Fibroblast of upper back skin (primary cell): Measurements from ENCODE around the gene ALDH1A2.
"Not testable (repeated sequence)": the region's sequence is repeated elsewhere in the genome, so short reads cannot be mapped to it uniquely, and the experiment has no call there.

Experiments
- DNase-seq: peaks from one replicate; pipeline ENCODE4 v3.0.0-alpha.2; 2013

The ALDH1A2 gene

GRCh38 chr15:58065445-58066041, at the start of gene ALDH1A2:
Gene ALDH1A2, minus strand, starts transcription at chr15:58065711. Its CDS starts 61 bp downstream, at chr15:58065650.
- no peak for DNase-seq

GRCh38 chr15:58114812-58115211, 49.3 kb upstream of the ALDH1A2 start:
- DNase-seq: no peak

- DNase-seq: no peak
Measured at GRCh38 chr15:58114388-58114787, 48.9 kb upstream of the ALDH1A2 start.

GRCh38 chr15:58113358-58113757, 47.8 kb upstream of the ALDH1A2 start:
- peak; percentile 25 for DNase-seq

GRCh38 chr15:58111718-58112104, 46.2 kb upstream of the ALDH1A2 start:
- no peak for DNase-seq

- DNase-seq: no peak
Measured at GRCh38 chr15:58110999-58111717, 45.6 kb upstream of the ALDH1A2 start.

- DNase-seq: no peak
Measured at GRCh38 chr15:58109419-58109818, 43.9 kb upstream of the ALDH1A2 start.

GRCh38 chr15:58108117-58108516, 42.6 kb upstream of the ALDH1A2 start:
- no peak for DNase-seq

GRCh38 chr15:58103482-58103881, 38.0 kb upstream of the ALDH1A2 start:
- no peak for DNase-seq

- DNase-seq: no peak
Measured at GRCh38 chr15:58096529-58097084, 31.1 kb upstream of the ALDH1A2 start.

GRCh38 chr15:58095415-58095814, 29.9 kb upstream of the ALDH1A2 start:
- no peak for DNase-seq

GRCh38 chr15:58087871-58088270, 22.4 kb upstream of the ALDH1A2 start:
- no peak for DNase-seq

- peak; percentile 32 for DNase-seq
Measured at GRCh38 chr15:58086491-58086890, 21.0 kb upstream of the ALDH1A2 start.

GRCh38 chr15:58083526-58083925, 18.0 kb upstream of the ALDH1A2 start:
- DNase-seq: no peak

- DNase-seq: no peak
Measured at GRCh38 chr15:58081891-58082290, 16.4 kb upstream of the ALDH1A2 start.

GRCh38 chr15:58081456-58081855, 15.9 kb upstream of the ALDH1A2 start:
- DNase-seq: peak; percentile 10

GRCh38 chr15:58080959-58081358, 15.4 kb upstream of the ALDH1A2 start:
- not testable (repeated sequence) for DNase-seq

GRCh38 chr15:58080398-58080797, 14.9 kb upstream of the ALDH1A2 start:
- DNase-seq: no peak

GRCh38 chr15:58078591-58078990, 13.1 kb upstream of the ALDH1A2 start:
- DNase-seq: no peak

GRCh38 chr15:58077427-58077826, 11.9 kb upstream of the ALDH1A2 start:
- DNase-seq: no peak

GRCh38 chr15:58074452-58074851, 8.9 kb upstream of the ALDH1A2 start:
- DNase-seq: no peak

- DNase-seq: peak; percentile 62
Measured at GRCh38 chr15:58070801-58071418, 5.4 kb upstream of the ALDH1A2 start.

- no peak for DNase-seq
Measured at GRCh38 chr15:58069008-58069407, 3.5 kb upstream of the ALDH1A2 start.
